ENCODE data around the gene JAG1. TPM values are rescaled to one million over a fixed set of nuclear protein-coding genes. Genes with fewer than 3 reads are reported as not detected.

The JAG1 gene
- total and polyA plus RNA-seq, 2 of the 4 experiments (the other 2 are of a cell fraction) = 10.2 to 22.6 TPM

DNA sequence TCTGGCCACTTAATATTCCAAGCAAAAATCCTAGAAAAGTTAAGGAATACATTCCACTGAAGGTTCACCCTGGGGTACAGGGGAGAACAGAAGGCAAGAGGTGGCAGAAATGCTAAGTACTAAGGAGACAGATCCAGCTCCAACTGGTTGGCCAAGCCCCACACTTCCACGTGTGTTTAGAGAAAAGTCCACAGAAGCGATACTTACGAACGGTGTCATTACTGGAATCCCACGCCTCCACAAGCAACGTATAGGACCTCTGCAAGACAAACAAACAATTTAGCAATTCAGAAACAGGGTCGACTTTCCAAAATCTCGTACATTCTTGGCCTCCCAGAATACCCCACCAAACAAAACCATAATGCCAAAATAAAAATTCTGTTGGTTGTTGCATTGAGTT lies 10.0 kb downstream of the JAG1 start:
- Histone ChIP-seq H2AFZ (replicated peaks; ENCODE audit: low read length, poor library complexity) (no peak overlapping the region), H2BK20ac (ENCODE audit: low read depth, low read length) (no peak overlapping the region), H3K4ac (ENCODE audit: low read depth, low read length) (no peak overlapping the region), H2BK15ac (ENCODE audit: low read depth, low read length) (no peak overlapping the region), H3K79me1 (ENCODE audit: low read depth in 1 of 2, low read length in 2 of 2) (peaks cover 46 to 85% of the 10 kb centered on the region in 2 experiments), H3K36me3 (ENCODE audit: control insufficient read depth, insufficient read depth, low read length) (peaks cover 70% of the 10 kb centered on the region), H4K5ac (ENCODE audit: low read depth, low read length) (no peak overlapping the region), H3K18ac (ENCODE audit: low read depth, low read length) (no peak overlapping the region), H3K4me3 (ENCODE audit: insufficient read depth, low read depth, low read length) (no peak overlapping the region), H3K27me3 (ENCODE audit: control insufficient read depth, insufficient read depth, low read length) (no peaks in the 10 kb centered on the region), H4K20me1 (ENCODE audit: insufficient read depth, low read length) (peaks cover 29% of the 10 kb centered on the region), H3K23ac (ENCODE audit: low read depth, low read length) (no peak overlapping the region), H3K4me2 (ENCODE audit: low read depth, low read length) (no peak overlapping the region), H3K9ac (ENCODE audit: low read depth, low read length) (no peak overlapping the region), H4K91ac (ENCODE audit: insufficient read depth, low read depth, low read length) (no peak overlapping the region), H2AK9ac (replicated peaks; ENCODE audit: low read depth, low read length, poor library complexity) (no peak overlapping the region), H3K9me1 (ENCODE audit: insufficient read depth, low read length) (peaks cover 26% of the 10 kb centered on the region; the same call in 1 of the 2 replicates), H3K9me3 (ENCODE audit: control insufficient read depth, insufficient read depth, low read length) (no peaks in the 10 kb centered on the region), H2AK5ac (ENCODE audit: low read depth, low read length) (peak overlapping the region; percentile 23; the same call in 1 of the 2 replicates), H3K27ac (ENCODE audit: insufficient read depth, low read length) (no peak overlapping the region), H4K8ac (ENCODE audit: low read depth in 2 of 2, low read length in 2 of 2) (no peak overlapping the region), H3K4me1 (ENCODE audit: control insufficient read depth, insufficient read depth, low read length) (peaks cover 14% of the 10 kb centered on the region), H3K56ac (ENCODE audit: extremely low read depth, insufficient read depth, low read length) (no peak overlapping the region), H2BK120ac (ENCODE audit: low read depth, low read length) (no peak overlapping the region), H2BK5ac (ENCODE audit: low read depth, low read length, poor library complexity, severe bottlenecking) (no peak overlapping the region), H3K14ac (replicated peaks; ENCODE audit: low read depth, low read length) (no peak overlapping the region)
- TF ChIP-seq BHLHE40 (IDR thresholded peaks at IDR 0.05; ENCODE audit: low read depth, low read length) = no peak
- no peak for TF ChIP-seq MXI1 (IDR thresholded peaks at IDR 0.05; ENCODE audit: borderline replicate concordance, low read depth, low read length)
- no peak for TF ChIP-seq MAFK (IDR thresholded peaks at IDR 0.05; ENCODE audit: low read depth, low read length)
- no peak for TF ChIP-seq MAZ (IDR thresholded peaks at IDR 0.05; ENCODE audit: borderline replicate concordance, low read depth, low read length)
- TF ChIP-seq, protein P1, sequence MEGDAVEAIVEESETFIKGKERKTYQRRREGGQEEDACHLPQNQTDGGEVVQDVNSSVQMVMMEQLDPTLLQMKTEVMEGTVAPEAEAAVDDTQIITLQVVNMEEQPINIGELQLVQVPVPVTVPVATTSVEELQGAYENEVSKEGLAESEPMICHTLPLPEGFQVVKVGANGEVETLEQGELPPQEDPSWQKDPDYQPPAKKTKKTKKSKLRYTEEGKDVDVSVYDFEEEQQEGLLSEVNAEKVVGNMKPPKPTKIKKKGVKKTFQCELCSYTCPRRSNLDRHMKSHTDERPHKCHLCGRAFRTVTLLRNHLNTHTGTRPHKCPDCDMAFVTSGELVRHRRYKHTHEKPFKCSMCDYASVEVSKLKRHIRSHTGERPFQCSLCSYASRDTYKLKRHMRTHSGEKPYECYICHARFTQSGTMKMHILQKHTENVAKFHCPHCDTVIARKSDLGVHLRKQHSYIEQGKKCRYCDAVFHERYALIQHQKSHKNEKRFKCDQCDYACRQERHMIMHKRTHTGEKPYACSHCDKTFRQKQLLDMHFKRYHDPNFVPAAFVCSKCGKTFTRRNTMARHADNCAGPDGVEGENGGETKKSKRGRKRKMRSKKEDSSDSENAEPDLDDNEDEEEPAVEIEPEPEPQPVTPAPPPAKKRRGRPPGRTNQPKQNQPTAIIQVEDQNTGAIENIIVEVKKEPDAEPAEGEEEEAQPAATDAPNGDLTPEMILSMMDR (conservative IDR thresholded peaks at IDR 0.05; ENCODE audit: low read depth, low read length) = no peak
- TF ChIP-seq, protein P2, sequence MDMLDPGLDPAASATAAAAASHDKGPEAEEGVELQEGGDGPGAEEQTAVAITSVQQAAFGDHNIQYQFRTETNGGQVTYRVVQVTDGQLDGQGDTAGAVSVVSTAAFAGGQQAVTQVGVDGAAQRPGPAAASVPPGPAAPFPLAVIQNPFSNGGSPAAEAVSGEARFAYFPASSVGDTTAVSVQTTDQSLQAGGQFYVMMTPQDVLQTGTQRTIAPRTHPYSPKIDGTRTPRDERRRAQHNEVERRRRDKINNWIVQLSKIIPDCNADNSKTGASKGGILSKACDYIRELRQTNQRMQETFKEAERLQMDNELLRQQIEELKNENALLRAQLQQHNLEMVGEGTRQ (IDR thresholded peaks at IDR 0.05; ENCODE audit: low read depth, low read length) = no peak
- no peak for TF ChIP-seq FOS (IDR thresholded peaks at IDR 0.05; ENCODE audit: low read depth, low read length)
- TF ChIP-seq NFE2L2 (IDR thresholded peaks at IDR 0.05; ENCODE audit: low read depth, low read length) = no peak
- no peak for TF ChIP-seq CHD1 (IDR thresholded peaks at IDR 0.05; ENCODE audit: low read depth, low read length)
- TF ChIP-seq RAD21 (IDR thresholded peaks at IDR 0.05; ENCODE audit: low read length) = no peak
- no peak for TF ChIP-seq POLR2A (IDR thresholded peaks at IDR 0.05; ENCODE audit: low read depth, low read length)
- no peak for TF ChIP-seq RCOR1 (IDR thresholded peaks at IDR 0.05; ENCODE audit: insufficient replicate concordance, low read length)
- in situ Hi-C loops (cut with MboI; ENCODE audit: low sequenced_read_pairs) (loop anchor here (10.0 kb wide), 1 partner anchor 611 kb away; no protein-coding TSS in a partner anchor), dilution Hi-C loops (cut with HindIII; ENCODE audit: low sequenced_read_pairs, unreplicated experiment) (loop anchor here (25.0 kb wide), 1 partner anchor 874 kb away; no protein-coding TSS in a partner anchor), intact Hi-C loops (cut with micrococcal nuclease) (no loop called here)
- ChIA-PET CTCF (interaction anchor here (1.6 kb wide), 1 partner anchor 111 kb away, joined by 4 read pairs; no protein-coding TSS in a partner anchor), POLR2A (ENCODE audit: unreplicated experiment) (no interaction called here)
- 100% methylated on average over 1 of the region's 8 CpGs; no CpG with 5 or more reads in 1 of the 2 experiments for WGBS, 2 experiments (ENCODE audit: extremely low coverage in 2 of 2, insufficient read length in 1 of 2)
- DNase-seq (no peak), ATAC-seq (ENCODE audit: low read depth) (no peak)
- no TSS peak for BruUV-seq (replicated peaks)

Data from IMR-90 (cell line).